Activated naive CD4-positive, alpha-beta T cell treated with anti-CD3 and anti-CD28 coated beads, Interleukin-2, amount 50 U/mL, for 16 hours (primary cell): ENCODE results near the gene PHF20.
"Not testable (repeated sequence)": the region's sequence is repeated elsewhere in the genome, so short reads cannot be mapped to it uniquely, and the experiment has no call there.

ENCODE experiments used
- DNase-seq: peaks from one replicate; pipeline ENCODE4 v3.0.0-alpha.2; 2020

The PHF20 gene

GRCh38 chr20:35985806-35986205 is 214.0 kb downstream of the PHF20 start:
- no peak for DNase-seq

GRCh38 chr20:35988910-35989463 is 217.2 kb downstream of the PHF20 start:
- no peak for DNase-seq

GRCh38 chr20:35991142-35991771 is 219.4 kb downstream of the PHF20 start:
- DNase-seq, result peak; percentile 21

GRCh38 chr20:35992713-35993335 is 221.0 kb downstream of the PHF20 start:
- peak; percentile 30 for DNase-seq

- DNase-seq, result peak; percentile 85
Observed at GRCh38 chr20:35994994-35995453, 223.2 kb downstream of the PHF20 start.

GRCh38 chr20:35996492-35996891 is 224.7 kb downstream of the PHF20 start:
- not testable (repeated sequence) for DNase-seq
